Endothelial cell of umbilical vein (primary cell): ENCODE data around the gene OSBPL5. TPM values are rescaled to one million over a fixed set of nuclear protein-coding genes. Genes with fewer than 3 reads are reported as not detected.

Experiments used
- BruUV-seq: library from RNA; stranded (reverse); fragments of 400-500 nt; replicated peaks from 2 replicates; lab custom pipeline; 2021; lab: Mats Ljungman, UMichigan
- CTCF ChIA-PET: fragments of 300-600, 350-600 bp; sonication (Branson Sonifier 250); formaldehyde crosslinking; loops from one replicate; lab custom pipeline; 2021; ENCODE audit warnings: antibody characterized with exemption, inconsistent platforms; lab: Charles Lee
- POLR2A ChIA-PET: fragments of 300-600, 350-600 bp; sonication (Branson Sonifier 250); formaldehyde crosslinking; loops from one replicate; lab custom pipeline; 2021; ENCODE audit warnings: antibody characterized with exemption, inconsistent platforms; lab: Charles Lee
- DNase-seq: peaks from one replicate; pipeline ENCODE4 v3.0.0-alpha.2; 2011; ENCODE audit warnings: low read depth, low spot score
- FAIRE-seq: peaks from 2 replicates; lab custom pipeline; 2011; peaks lifted over from hg19 to GRCh38; lab: Jason Lieb, UNC
- H2AFZ ChIP-seq: 2 replicates; pipeline ENCODE4 v1.6.0; 2012; ENCODE audit warnings: low read depth, low read length, control low read depth, inconsistent platforms
- H3K27ac ChIP-seq: 2 replicates; pipeline ENCODE4 v1.5.1; 2011; ENCODE audit warnings: low read depth, mild to moderate bottlenecking, control low read depth, low read length, moderate library complexity; ENCODE audit not compliant: insufficient read depth
- H3K27me3 ChIP-seq, 2 experiments: 2 replicates each; pipeline versions ENCODE4 v1.6.0 to v1.6.1; 2011; ENCODE audit warnings: low read length in 2 of 2, mixed read lengths in 1 of 2; ENCODE audit not compliant: control insufficient read depth in 2 of 2, insufficient read depth in 2 of 2
- H3K36me3 ChIP-seq, 2 experiments: 2 replicates in 1 of 2; 3 replicates in 1 of 2; pipeline ENCODE4 v1.5.1; 2011; ENCODE audit warnings: low read length in 2 of 2, mild to moderate bottlenecking in 1 of 2, moderate library complexity in 1 of 2; ENCODE audit not compliant: control insufficient read depth in 2 of 2, insufficient read depth in 2 of 2; ENCODE audit errors: extremely low read depth in 1 of 2
- H3K4me1 ChIP-seq: 3 replicates; pipeline ENCODE4 v1.5.1; 2011; ENCODE audit warnings: mild to moderate bottlenecking, low read length; ENCODE audit not compliant: control insufficient read depth, insufficient read depth; ENCODE audit errors: extremely low read depth
- H3K4me2 ChIP-seq: 2 replicates; pipeline ENCODE4 v1.6.1; 2011; ENCODE audit warnings: low read length, control low read depth, mixed read lengths; ENCODE audit not compliant: insufficient read depth
- H3K4me3 ChIP-seq, 3 experiments: fragments of 200-600 bp in 1 of 3; sonication (generic), shearing (Covaris generic) in 1 of 3; replicated peaks in 1 of 3; 2 replicates each; pipeline ENCODE4 v1.5.1; 2011 to 2016; ENCODE audit warnings: control low read depth in 3 of 3, low read length in 3 of 3, mild to moderate bottlenecking in 2 of 3, inconsistent platforms in 1 of 3, low read depth in 1 of 3, moderate library complexity in 1 of 3; ENCODE audit not compliant: insufficient read depth in 1 of 3
- H3K79me2 ChIP-seq: 2 replicates; pipeline ENCODE4 v1.6.0; 2012; ENCODE audit warnings: low read length, inconsistent platforms; ENCODE audit not compliant: control insufficient read depth, insufficient read depth
- H3K9ac ChIP-seq: replicated peaks from 2 replicates; pipeline ENCODE3; 2011; ENCODE audit warnings: low read length, control low read depth; ENCODE audit not compliant: insufficient read depth; ENCODE audit errors: extremely low read depth
- H3K9me1 ChIP-seq: replicated peaks from 3 replicates; pipeline ENCODE4 v1.6.0; 2011; ENCODE audit warnings: mild to moderate bottlenecking, low read length; ENCODE audit not compliant: control insufficient read depth, insufficient read depth; ENCODE audit errors: extremely low read depth
- H3K9me3 ChIP-seq: replicated peaks from 2 replicates; pipeline ENCODE4 v1.5.1; 2012; ENCODE audit warnings: low read length, inconsistent platforms; ENCODE audit not compliant: control insufficient read depth, insufficient read depth
- H4K20me1 ChIP-seq: replicated peaks from 2 replicates; pipeline ENCODE3; 2011; ENCODE audit warnings: mild to moderate bottlenecking, low read length; ENCODE audit not compliant: control insufficient read depth, insufficient read depth; ENCODE audit errors: extremely low read depth
- EZH2 ChIP-seq: IDR thresholded peaks from 2 replicates; pipeline ENCODE4 v1.6.1; 2012; ENCODE audit warnings: borderline replicate concordance, low read depth, mild to moderate bottlenecking, moderate library complexity, low read length, inconsistent platforms; ENCODE audit not compliant: severe bottlenecking
- FOS ChIP-seq: IDR thresholded peaks from 2 replicates; pipeline ENCODE4 v1.6.1; 2011; ENCODE audit warnings: mild to moderate bottlenecking, low read length, moderate library complexity, borderline replicate concordance; ENCODE audit not compliant: insufficient read depth
- GATA2 ChIP-seq: IDR thresholded peaks from 2 replicates; pipeline ENCODE4 v1.7.0; 2011; ENCODE audit warnings: low read depth, mild to moderate bottlenecking, moderate library complexity, mixed read lengths, low read length; ENCODE audit not compliant: insufficient read length, insufficient read depth
- JUN ChIP-seq: IDR thresholded peaks from 2 replicates; pipeline ENCODE4 v1.6.1; 2011; ENCODE audit warnings: borderline replicate concordance, low read depth; ENCODE audit not compliant: insufficient read length, insufficient read depth
- MAX ChIP-seq: IDR thresholded peaks from 2 replicates; pipeline ENCODE4 v1.6.1; 2011; ENCODE audit not compliant: insufficient read depth, insufficient read length
- MYC ChIP-seq: IDR thresholded peaks from one replicate; pipeline ENCODE4 v1.6.1; 2011; ENCODE audit warnings: mild to moderate bottlenecking, low read depth, low read length
- POLR2AphosphoS5 ChIP-seq: IDR thresholded peaks from 2 replicates; pipeline ENCODE4 v1.6.1; 2012; ENCODE audit warnings: low read depth, mild to moderate bottlenecking, control low read depth, low read length, moderate library complexity; ENCODE audit not compliant: insufficient read depth
- dilution Hi-C: fragments of 300-500 bp; cut with MboI; formaldehyde crosslinking; loops from one replicate; pipeline ENCODE4 v1.15.0; 2019; ENCODE audit warnings: low sequenced_read_pairs; ENCODE audit not compliant: extremely low pct_ligation_motif_present
- intact Hi-C: fragments of 100-400 bp; cut with micrococcal nuclease; formaldehyde crosslinking; loops from one replicate; pipeline ENCODE4 v1.10.0; 2022
- polyA plus RNA-seq, 4 experiments: library from polyadenylated mRNA; depleted of rRNA in 3 of 4; stranded (reverse) in 3 of 4; unstranded in 1 of 4; fragments of >200 nt; gene quantifications; 2 replicates each; pipeline versions ENCODE4 v1.2.1 to v1.2.3, GENCODE V29; 2011 to 2012; ENCODE audit warnings: missing spikeins in 1 of 4
- total RNA-seq: library from RNA; stranded (reverse); gene quantifications from 2 replicates; pipeline ENCODE4 v1.2.3, GENCODE V29; 2021

The OSBPL5 gene
- total and polyA plus RNA-seq, 2 donors (not counting 3 experiments of a cell fraction or from before 2014, with no cell fraction given), result 8.7 to 37.7 TPM

- no peak for FAIRE-seq
- intact Hi-C loops (no loop called here), dilution Hi-C loops (no loop called here)
These were observed 26.6 kb upstream of the OSBPL5 start for GRCh38 chr11:3191586-3192324.

GRCh38 chr11:3190600-3190999 is 25.5 kb upstream of the OSBPL5 start:
- H3K79me2 ChIP-seq, result no peaks in the 10 kb centered on the region
- DNase-seq (no peak), FAIRE-seq (no peak)
- no peak overlapping the region for H2AFZ ChIP-seq
- no peak overlapping the region for H3K9ac ChIP-seq
- no peaks in the 10 kb centered on the region for H3K4me1 ChIP-seq
- no peak overlapping the region for H3K4me2 ChIP-seq
- CTCF ChIA-PET, result interaction anchor here (0.9 to 2.0 kb wide), 2 partner anchors 17 to 25 kb away, joined by 3 to 4 read pairs; no protein-coding TSS in a partner anchor
- TF ChIP-seq MAX, result no peak
- no peak overlapping the region for H3K27ac ChIP-seq
- no peak overlapping the region for H3K4me3 ChIP-seq
- peaks cover 0 to 4% of the 10 kb centered on the region in 2 experiments for H3K27me3 ChIP-seq
- H3K9me1 ChIP-seq, result no peaks in the 10 kb centered on the region
- no TSS peak for BruUV-seq
- POLR2A ChIA-PET, result no interaction called here
- dilution Hi-C loops, result no loop called here
- no peaks in the 10 kb centered on the region for H3K36me3 ChIP-seq
- intact Hi-C loops, result no loop called here
- H4K20me1 ChIP-seq, result no peaks in the 10 kb centered on the region
- no peaks in the 10 kb centered on the region for H3K9me3 ChIP-seq

More at GRCh38 chr11:3191586-3192324, 26.6 kb upstream of the OSBPL5 start:
- Histone ChIP-seq H3K9me3 (no peaks in the 10 kb centered on the region), H3K9ac (no peak overlapping the region), H3K27ac (no peak overlapping the region), H3K4me3 (no peak overlapping the region), H3K4me2 (no peak overlapping the region), H4K20me1 (no peaks in the 10 kb centered on the region), H3K9me1 (no peaks in the 10 kb centered on the region), H3K27me3 (peaks cover 0 to 4% of the 10 kb centered on the region in 2 experiments), H3K36me3 (no peaks in the 10 kb centered on the region), H3K4me1 (no peaks in the 10 kb centered on the region), H3K79me2 (no peaks in the 10 kb centered on the region), H2AFZ (no peak overlapping the region)
- DNase-seq, result no peak
- BruUV-seq, result no TSS peak
- ChIA-PET POLR2A (no interaction called here), CTCF (interaction anchor here (0.9 to 2.0 kb wide), 3 partner anchors 15 to 24 kb away, joined by 3 to 4 read pairs (median 4); no protein-coding TSS in a partner anchor)
- no peak for TF ChIP-seq FOS
- no peak for TF ChIP-seq GATA2
- TF ChIP-seq POLR2AphosphoS5, result no peak
- TF ChIP-seq JUN, result no peak
- no peak for TF ChIP-seq EZH2
- TF ChIP-seq MYC, result no peak
